GM18861 (cell line): Measurements from ENCODE around the gene PABPN1L.
"Not testable (repeated sequence)": the region's sequence is repeated elsewhere in the genome, so short reads cannot be mapped to it uniquely, and the experiment has no call there.

ENCODE experiments used
- ATAC-seq: cut with Tn5 transposase; IDR thresholded peaks from one replicate; pipeline ENCODE4 v1.9.1; 2021; ENCODE audit not compliant: unreplicated experiment

The PABPN1L gene

GRCh38 chr16:88833086-88833485 lies 33.4 kb downstream of the PABPN1L start:
- no peak for ATAC-seq

- no peak for ATAC-seq
Observed at GRCh38 chr16:88831838-88832237, 34.6 kb downstream of the PABPN1L start.

DNA sequence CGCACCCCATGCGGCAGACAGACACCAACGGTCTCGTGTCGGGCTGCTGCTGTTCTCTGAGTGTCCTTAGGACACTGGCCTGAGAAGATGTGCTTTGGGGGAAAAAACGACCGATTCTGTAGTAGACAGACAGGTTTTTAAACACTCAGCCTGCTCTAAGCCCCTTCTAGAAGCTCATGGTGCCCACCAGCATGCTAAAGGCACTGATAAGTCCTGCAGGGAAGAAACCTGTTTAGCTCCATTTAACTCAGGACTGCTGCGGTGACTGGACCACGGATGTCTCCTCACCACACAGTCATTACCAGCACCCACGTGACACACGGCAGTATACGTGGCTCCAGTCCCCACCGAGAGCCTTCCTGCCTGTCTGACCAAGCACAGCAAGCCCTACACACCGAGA lies 35.7 kb downstream of the PABPN1L start:
- no peak for ATAC-seq

GRCh38 chr16:88830258-88830657 lies 36.2 kb downstream of the PABPN1L start:
- ATAC-seq = no peak

- no peak for ATAC-seq
Observed at GRCh38 chr16:88828711-88829110, 37.7 kb downstream of the PABPN1L start.

DNA sequence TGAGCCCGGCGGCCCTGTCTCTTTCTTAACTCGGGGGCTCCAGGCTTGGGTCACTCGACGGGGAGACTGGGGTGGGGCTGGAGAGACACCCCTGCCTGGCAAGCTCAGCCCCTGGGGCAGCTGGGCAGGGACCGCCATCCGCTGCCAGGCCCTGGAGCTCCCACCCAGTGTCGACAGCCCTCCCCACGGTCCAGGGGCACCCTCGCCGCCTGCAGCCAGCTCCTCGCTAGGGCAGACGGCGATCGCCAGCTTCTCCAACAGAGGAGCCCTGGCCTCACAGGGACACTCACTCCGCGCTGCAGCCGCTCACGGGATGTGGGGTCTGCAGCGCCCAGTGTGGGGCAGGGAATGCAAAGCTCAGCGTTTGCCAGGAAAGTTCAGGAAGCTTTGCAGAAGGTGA lies 38.7 kb downstream of the PABPN1L start:
- ATAC-seq = no peak

GRCh38 chr16:88826070-88826840 lies 40.2 kb downstream of the PABPN1L start:
- no peak for ATAC-seq

- ATAC-seq = no peak
Observed at GRCh38 chr16:88825146-88825545, 41.3 kb downstream of the PABPN1L start.

GRCh38 chr16:88824256-88825077 lies 42.0 kb downstream of the PABPN1L start:
- no peak for ATAC-seq

DNA sequence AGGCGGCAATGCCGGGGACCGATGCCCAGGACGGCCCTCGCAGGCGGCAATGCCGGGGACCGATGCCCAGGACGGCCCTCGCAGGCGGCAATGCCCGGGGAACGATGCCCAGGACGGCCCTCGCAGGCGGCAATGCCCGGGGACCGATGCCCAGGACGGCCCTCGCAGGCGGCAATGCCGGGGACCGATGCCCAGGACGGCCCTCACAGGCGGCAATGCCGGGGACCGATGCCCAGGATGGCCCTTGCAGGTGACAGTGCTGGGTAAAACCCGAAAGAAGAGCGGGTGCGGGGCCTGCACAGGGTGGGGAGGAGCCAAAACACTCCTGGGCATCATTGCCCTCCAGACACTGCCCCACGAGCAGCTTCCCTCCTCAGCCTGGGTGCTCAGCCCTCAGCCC lies 42.8 kb downstream of the PABPN1L start:
- not testable (repeated sequence) for ATAC-seq

GRCh38 chr16:88822281-88823040 lies 44.0 kb downstream of the PABPN1L start:
- no peak for ATAC-seq

- ATAC-seq = no peak
Observed at GRCh38 chr16:88821168-88821850, 45.2 kb downstream of the PABPN1L start.

DNA sequence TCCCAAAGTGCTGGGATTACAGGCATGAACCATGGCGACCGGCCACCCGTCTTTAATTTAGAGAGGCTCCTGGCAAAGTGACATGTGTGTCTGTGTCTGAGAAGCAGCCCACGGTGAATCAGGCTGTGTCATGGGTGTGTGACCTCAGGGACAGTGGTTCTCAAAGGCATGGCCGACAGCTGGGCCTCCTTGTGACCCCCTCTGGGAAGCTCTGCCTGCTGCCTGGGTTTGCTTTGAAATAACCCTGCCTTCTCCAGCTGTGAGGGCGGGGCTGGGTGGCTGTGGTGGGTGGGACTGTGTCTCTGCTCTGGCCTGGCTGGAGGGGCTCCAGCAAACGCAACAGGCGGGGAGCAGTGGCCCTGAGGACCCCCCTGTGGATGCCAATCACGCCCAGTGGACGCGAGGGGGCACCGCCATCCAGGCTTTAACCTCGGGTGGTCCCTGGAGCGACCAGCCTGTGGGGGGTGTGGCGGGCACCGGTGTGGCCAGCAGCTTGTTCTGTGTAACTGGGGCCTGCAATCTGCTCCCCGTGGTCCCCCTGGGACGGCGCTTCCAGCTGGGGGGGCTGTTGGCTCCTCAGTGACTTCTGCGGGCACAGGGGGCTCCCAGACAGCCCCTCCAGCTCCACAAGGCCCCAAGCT lies 46.0 kb downstream of the PABPN1L start:
- no peak for ATAC-seq

- no peak for ATAC-seq
Observed at GRCh38 chr16:88819126-88819525, 47.3 kb downstream of the PABPN1L start.

- ATAC-seq = no peak
Observed at GRCh38 chr16:88818575-88818874, 47.9 kb downstream of the PABPN1L start.

GRCh38 chr16:88817785-88818574 lies 48.5 kb downstream of the PABPN1L start:
- ATAC-seq = no peak

DNA sequence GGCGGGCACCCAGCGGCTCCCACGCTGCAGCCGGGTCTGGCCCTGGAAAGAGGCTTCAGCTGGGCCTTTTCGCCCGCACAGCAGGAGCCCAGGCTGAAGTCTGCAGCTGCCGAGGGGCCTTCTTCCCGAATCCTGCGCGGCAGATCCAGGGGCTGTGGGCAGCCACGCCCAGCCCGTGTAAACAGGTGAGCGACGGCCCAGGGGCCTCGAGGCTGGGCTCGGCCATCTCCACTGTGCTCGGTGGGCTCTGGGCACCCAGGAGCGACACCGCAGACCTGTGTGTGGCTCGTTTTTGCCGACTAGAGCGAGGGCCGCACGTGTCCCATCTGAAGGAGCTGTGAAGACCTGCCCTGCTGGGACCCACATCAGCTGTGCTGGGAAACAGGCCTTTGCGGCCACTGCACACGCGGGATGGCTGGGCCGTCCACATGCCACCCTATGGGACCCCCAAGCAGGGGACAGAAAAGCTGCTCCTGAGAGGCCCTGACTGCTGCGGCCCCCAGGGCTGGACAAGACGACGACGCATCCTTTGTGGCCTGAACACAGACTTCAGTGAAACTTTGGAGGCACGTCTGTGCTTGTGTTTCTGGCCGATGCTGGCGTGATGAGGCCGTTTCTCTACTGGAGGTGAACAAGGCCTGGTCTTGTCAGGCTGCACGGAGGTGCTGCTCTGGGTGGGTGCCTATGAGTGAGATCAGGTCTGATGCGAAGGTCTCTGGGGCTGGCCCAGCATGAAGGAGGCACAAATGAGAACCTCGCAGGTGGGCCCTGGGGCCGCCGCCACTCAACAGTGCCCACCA lies 49.5 kb downstream of the PABPN1L start:
- ATAC-seq = no peak

GRCh38 chr16:88815901-88816589 lies 50.4 kb downstream of the PABPN1L start:
- ATAC-seq = no peak
